ENCODE results near the gene DCHS1.

DNA sequence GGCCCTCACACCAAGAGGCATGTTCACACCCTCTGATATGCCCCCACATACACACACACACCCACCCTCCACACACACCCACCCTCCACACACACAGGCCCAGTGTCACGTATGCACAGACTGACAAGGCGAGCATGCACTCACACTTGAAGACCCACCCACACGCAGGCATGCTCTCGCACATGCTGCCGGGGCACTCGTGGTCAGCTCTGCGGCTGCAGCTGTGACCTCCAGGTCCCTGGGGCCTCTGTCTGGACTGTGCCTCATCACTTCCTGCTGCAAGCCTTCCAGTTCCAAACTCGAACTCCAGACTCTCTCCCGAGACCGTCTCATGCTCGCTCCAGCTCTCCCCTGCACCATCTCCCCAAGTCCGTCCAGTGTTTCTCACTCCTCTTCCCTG, 9.5 kb downstream of the DCHS1 start:
- TF ChIP-seq, protein P1, sequence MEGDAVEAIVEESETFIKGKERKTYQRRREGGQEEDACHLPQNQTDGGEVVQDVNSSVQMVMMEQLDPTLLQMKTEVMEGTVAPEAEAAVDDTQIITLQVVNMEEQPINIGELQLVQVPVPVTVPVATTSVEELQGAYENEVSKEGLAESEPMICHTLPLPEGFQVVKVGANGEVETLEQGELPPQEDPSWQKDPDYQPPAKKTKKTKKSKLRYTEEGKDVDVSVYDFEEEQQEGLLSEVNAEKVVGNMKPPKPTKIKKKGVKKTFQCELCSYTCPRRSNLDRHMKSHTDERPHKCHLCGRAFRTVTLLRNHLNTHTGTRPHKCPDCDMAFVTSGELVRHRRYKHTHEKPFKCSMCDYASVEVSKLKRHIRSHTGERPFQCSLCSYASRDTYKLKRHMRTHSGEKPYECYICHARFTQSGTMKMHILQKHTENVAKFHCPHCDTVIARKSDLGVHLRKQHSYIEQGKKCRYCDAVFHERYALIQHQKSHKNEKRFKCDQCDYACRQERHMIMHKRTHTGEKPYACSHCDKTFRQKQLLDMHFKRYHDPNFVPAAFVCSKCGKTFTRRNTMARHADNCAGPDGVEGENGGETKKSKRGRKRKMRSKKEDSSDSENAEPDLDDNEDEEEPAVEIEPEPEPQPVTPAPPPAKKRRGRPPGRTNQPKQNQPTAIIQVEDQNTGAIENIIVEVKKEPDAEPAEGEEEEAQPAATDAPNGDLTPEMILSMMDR (conservative IDR thresholded peaks at IDR 0.05 in 1 of 2, IDR thresholded peaks at IDR 0.05 in 1 of 2; ENCODE audit: low read depth in 1 of 2, low read length in 2 of 2) = no peak
- TF ChIP-seq EZH2 (IDR thresholded peaks at IDR 0.05; ENCODE audit: low read length, missing control alignments) = no peak
